Heart right ventricle (tissue), 16 donors: ENCODE data around the gene RAB10. TPM values are rescaled to one million over a fixed set of nuclear protein-coding genes. Genes with fewer than 3 reads are reported as not detected.

Experiments
- ATAC-seq, 8 donors: fragments of 200-7000 bp; cut with Tn5 transposase; one replicate each; pipeline ENCODE4 v1.9.1; 2020; ENCODE audit warnings: mild to moderate bottlenecking in 8 of 8, moderate library complexity in 8 of 8, moderate number of reproducible peaks in 1 of 8
- DNase-seq, 2 donors: peaks; one replicate each; pipeline ENCODE4 v3.0.0-alpha.2; 2020
- H3K27ac ChIP-seq, 10 donors: fragments of 200-600 bp; sonication (generic) in 2 of 10; one replicate each; pipeline versions ENCODE4 v1.5.0 to v1.8.0; 2020 to 2022; ENCODE audit warnings: mild to moderate bottlenecking in 3 of 10
- H3K27me3 ChIP-seq, 7 donors: fragments of 200-600 bp; one replicate each; pipeline ENCODE4 v1.8.0; 2021 to 2022; ENCODE audit warnings: mild to moderate bottlenecking in 2 of 7
- H3K36me3 ChIP-seq, 9 donors: fragments of 200-600 bp; sonication (generic) in 1 of 9; one replicate each; pipeline versions ENCODE4 v1.5.0 to v1.8.0; 2020 to 2022; ENCODE audit warnings: mild to moderate bottlenecking in 2 of 9
- H3K4me1 ChIP-seq, 9 donors: fragments of 200-600 bp; sonication (generic) in 1 of 9; one replicate each; pipeline versions ENCODE4 v1.5.0 to v1.8.0; 2020 to 2022; ENCODE audit warnings: mild to moderate bottlenecking in 4 of 9
- H3K4me3 ChIP-seq, 10 donors: fragments of 200-600 bp; sonication (generic) in 2 of 10; one replicate each; pipeline versions ENCODE4 v1.5.0 to v1.8.0; 2020 to 2022; ENCODE audit warnings: mild to moderate bottlenecking in 7 of 10, moderate library complexity in 2 of 10
- H3K9me3 ChIP-seq, 11 donors: fragments of 200-600 bp in 10 of 11; sonication (generic) in 2 of 11; one replicate each; pipeline versions ENCODE4 v1.5.0 to v1.8.0; 2013 to 2022; ENCODE audit warnings: mild to moderate bottlenecking in 2 of 11, control low read depth in 1 of 11, moderate library complexity in 1 of 11
- CTCF ChIP-seq, 9 donors: fragments of 200-600 bp; sonication (generic) in 2 of 9; IDR thresholded peaks; one replicate each; pipeline versions ENCODE4 v1.5.0 to v1.8.0; 2021 to 2022; ENCODE audit warnings: antibody characterized with exemption in 9 of 9, mild to moderate bottlenecking in 5 of 9, moderate library complexity in 1 of 9
- WGBS, 2 donors: extraction: QIAGEN DNeasy Blood & Tissue Kit; methylation state at CpG; one replicate each; pipeline ENCODE4 v1.1.7; 2013; ENCODE audit warnings: inconsistent platforms in 1 of 2; 5-methylcytosine and 5-hydroxymethylcytosine counted together
- intact Hi-C, 10 donors: fragments of 100-400 bp; cut with DNase I; formaldehyde crosslinking; loops; one replicate each; pipeline versions ENCODE4 v1.11.1 to v1.14.2; 2022
- polyA plus RNA-seq, 2 donors: library from polyadenylated mRNA; stranded (reverse); fragments of 200-250 nt; gene quantifications; one replicate each; pipeline ENCODE4 v1.2.3, GENCODE V29; 2013
- total RNA-seq, 10 donors: library from RNA; stranded (reverse); fragmentation: NEBNext Ultra II Directional in 3 of 10; extraction: Animal tissue kit (Norgen Biotek cat#: 25700) in 3 of 10; gene quantifications; one replicate each; pipeline versions ENCODE4 v1.2.1 to v1.2.4, GENCODE V29; 2021 to 2023
- donor health status: Arrhythmogenic right ventricular cardiomyopathy.
- donor health status: ischemic (EF 13 %, LVEDD 7.1; RV severe dilation, severe dysfunction).
- donor health status: healthy with polysubstance abuse.
- donor health status: DM: no; HTN: yes; CAD: no.
- donor health status: DM: no; HTN: no; CAD: no.
- donor health status: ischemic (EF 25% LVEDD 6.9; RV normal size, moderate dysfunction).
- donor health status: ischemic (EF 25% LVEDD 5.7; RV mildly dilated, moderate dysfunction).
- donor health status: healthy.
- donor health status: DM: yes; HTN: yes; CAD: no.
- donor health status: Ischemic cardiomyopathy.
- donor health status: ischemic (EF 35%, LVEDD 5.7; RV mildly dilated, moderate dysfunction).
- donor health status: nonischemic (EF 11% LVEDD 7.7; RV severe dilation, severe dysfunction).
- donor health status: DM: yes; HTN: yes; CAD: no.
- donor health status: PGD.
- donor health status: ischemic (EF 29% LVEDD 5.4; RV normal size, mild dysfunction).
- donor health status: nonischemic (EF 23%, LVEDD 6.1; RV moderate dilation, normal function).

Gene RAB10
- total and polyA plus RNA-seq, 12 donors: 32.2 to 110 (median 94.2) TPM

DNA sequence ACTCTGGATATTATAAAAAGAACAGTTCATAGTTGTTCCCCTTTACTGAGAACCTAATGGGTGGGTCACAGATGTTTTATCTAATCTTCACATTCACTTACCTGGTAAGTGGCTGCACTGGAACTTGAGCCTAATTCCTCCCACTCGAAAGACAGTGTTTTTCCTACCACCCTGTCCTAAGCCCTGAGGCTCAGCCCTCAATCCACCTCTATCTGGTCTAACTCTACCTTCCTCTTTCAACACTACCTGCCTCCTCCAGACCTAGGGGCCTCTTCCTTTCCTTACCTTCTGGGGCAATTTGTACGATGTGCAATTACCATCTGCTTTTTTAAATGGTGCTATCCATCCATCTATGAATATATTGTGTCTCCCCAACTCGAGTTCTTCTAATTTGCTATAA, 41.9 kb upstream of the RAB10 start:
- WGBS, 2 donors: 80 to 81% methylated on average over 3 of the region's 3 CpGs
- DNase-seq: no peak
- Histone ChIP-seq H3K9me3 (no peaks in the 10 kb centered on the region), H3K36me3 (no peaks in the 10 kb centered on the region), H3K27me3 (no peaks in the 10 kb centered on the region), H3K4me3 (peak overlapping the region in 1 of 10 donors; percentile 43), H3K4me1 (peaks cover 0 to 14% (median 0%) of the 10 kb centered on the region in 9 donors), H3K27ac (no peak overlapping the region)
- intact Hi-C loops: loop anchor here in 9 of 10 donors (1.0 to 10.0 kb wide), 8 partner anchors 40 to 155 kb away; no protein-coding TSS in a partner anchor
- ATAC-seq: peak in 3 of 8 donors; percentile 11 to 39 (median 22)
- no peak for TF ChIP-seq CTCF (IDR thresholded peaks at IDR 0.05)

DNA sequence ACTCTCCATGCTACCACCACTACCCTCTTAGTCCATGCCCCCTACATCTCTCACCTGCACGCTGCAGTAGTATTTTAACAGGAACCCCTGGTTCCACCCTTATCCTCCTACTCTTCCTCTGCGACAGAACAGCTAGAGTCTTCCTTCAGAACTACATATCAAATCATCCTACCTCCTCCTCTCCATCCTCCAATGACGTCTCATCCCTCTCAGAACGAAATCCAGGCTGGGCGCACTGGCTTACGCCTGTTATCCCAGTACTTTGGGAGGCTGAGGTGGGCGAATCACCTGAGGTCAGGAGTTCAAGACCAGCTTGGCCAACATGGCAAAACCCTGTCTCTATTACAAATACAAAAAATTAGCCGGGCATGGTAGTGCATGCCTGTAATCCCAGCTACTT, 41.3 kb upstream of the RAB10 start:
- DNase-seq (no peak), ATAC-seq (no peak)
- H3K27ac ChIP-seq: no peak overlapping the region
- TF ChIP-seq CTCF (IDR thresholded peaks at IDR 0.05): no peak
- 87 to 89% methylated on average over 8 of the region's 8 CpGs for WGBS, 2 donors
- intact Hi-C loops: loop anchor here in 7 of 10 donors (2.0 to 10.0 kb wide), 7 partner anchors 40 to 155 kb away; no protein-coding TSS in a partner anchor
- peaks cover 0 to 16% (median 1%) of the 10 kb centered on the region in 9 donors for H3K4me1 ChIP-seq
- no peaks in the 10 kb centered on the region for H3K9me3 ChIP-seq
- H3K36me3 ChIP-seq: no peaks in the 10 kb centered on the region
- H3K27me3 ChIP-seq: no peaks in the 10 kb centered on the region
- H3K4me3 ChIP-seq: no peak overlapping the region

DNA sequence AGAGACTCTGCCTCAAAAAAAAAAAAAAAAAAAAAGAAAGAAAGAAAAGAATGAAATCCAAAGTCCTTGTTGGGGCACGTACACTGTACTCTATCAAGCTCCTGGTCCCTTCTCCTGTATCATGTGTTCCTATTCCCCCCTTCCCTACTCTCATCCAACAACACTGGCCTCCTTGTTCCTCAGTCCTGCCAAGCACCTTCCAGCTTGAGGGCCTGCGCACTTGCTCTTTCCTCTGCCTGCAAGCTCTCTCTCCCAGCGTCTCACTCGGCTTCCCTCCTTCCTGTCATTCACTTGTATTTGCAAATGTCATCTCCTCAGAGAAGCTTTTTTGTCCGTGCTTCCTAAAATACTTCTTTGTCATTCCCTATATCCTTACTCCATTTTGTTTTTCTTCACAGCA, 40.8 kb upstream of the RAB10 start:
- ATAC-seq: no peak
- intact Hi-C loops: loop anchor here in 7 of 10 donors (2.0 to 10.0 kb wide), 7 partner anchors 41 to 154 kb away; no protein-coding TSS in a partner anchor
- Histone ChIP-seq H3K9me3 (no peaks in the 10 kb centered on the region), H3K27me3 (no peaks in the 10 kb centered on the region), H3K36me3 (no peaks in the 10 kb centered on the region), H3K4me3 (no peak overlapping the region), H3K4me1 (peaks cover 0 to 21% (median 4%) of the 10 kb centered on the region in 9 donors), H3K27ac (no peak overlapping the region)
- TF ChIP-seq CTCF (IDR thresholded peaks at IDR 0.05): no peak
- 69 to 79% methylated on average over 5 of the region's 5 CpGs for WGBS, 2 donors
- no peak for DNase-seq

DNA sequence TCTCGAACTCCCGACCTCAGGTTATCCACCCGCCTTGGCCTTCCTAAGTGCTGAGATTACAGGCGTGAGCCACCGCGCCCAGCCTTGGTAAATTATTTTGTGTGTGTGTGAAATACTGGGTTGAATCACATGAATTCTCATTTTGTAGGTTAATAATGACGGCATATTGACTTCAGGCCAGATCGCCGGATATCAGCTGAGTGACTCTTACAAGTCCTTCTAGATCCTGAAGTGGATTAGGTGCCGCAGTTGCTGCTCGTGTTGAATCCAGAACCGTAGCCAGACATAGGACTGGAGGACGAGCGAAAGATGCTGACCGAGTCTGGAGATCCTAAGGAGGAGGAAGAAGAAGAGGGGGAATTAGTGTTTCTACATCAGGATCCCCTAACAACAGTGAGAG, 39.4 kb upstream of the RAB10 start:
- WGBS, 2 donors: 92 to 94% methylated on average over 15 of the region's 15 CpGs
- no peaks in the 10 kb centered on the region for H3K9me3 ChIP-seq
- H3K27ac ChIP-seq: no peak overlapping the region
- TF ChIP-seq CTCF (IDR thresholded peaks at IDR 0.05): no peak
- ATAC-seq: no peak
- no peak overlapping the region for H3K4me3 ChIP-seq
- H3K27me3 ChIP-seq: no peaks in the 10 kb centered on the region
- DNase-seq: no peak
- H3K36me3 ChIP-seq: no peaks in the 10 kb centered on the region
- intact Hi-C loops: loop anchor here in 6 of 10 donors (5.0 to 10.0 kb wide), 6 partner anchors 42 to 153 kb away; no protein-coding TSS in a partner anchor
- H3K4me1 ChIP-seq: peaks cover 0 to 28% (median 4%) of the 10 kb centered on the region in 9 donors
